ENCODE measurements around the gene NAP1L4. TPM values are rescaled to one million over a fixed set of nuclear protein-coding genes. Genes with fewer than 3 reads are reported as not detected.

NAP1L4 gene
- polyA plus RNA-seq, 3 donors, result 33.1 to 59.3 (median 55.6) TPM

DNA sequence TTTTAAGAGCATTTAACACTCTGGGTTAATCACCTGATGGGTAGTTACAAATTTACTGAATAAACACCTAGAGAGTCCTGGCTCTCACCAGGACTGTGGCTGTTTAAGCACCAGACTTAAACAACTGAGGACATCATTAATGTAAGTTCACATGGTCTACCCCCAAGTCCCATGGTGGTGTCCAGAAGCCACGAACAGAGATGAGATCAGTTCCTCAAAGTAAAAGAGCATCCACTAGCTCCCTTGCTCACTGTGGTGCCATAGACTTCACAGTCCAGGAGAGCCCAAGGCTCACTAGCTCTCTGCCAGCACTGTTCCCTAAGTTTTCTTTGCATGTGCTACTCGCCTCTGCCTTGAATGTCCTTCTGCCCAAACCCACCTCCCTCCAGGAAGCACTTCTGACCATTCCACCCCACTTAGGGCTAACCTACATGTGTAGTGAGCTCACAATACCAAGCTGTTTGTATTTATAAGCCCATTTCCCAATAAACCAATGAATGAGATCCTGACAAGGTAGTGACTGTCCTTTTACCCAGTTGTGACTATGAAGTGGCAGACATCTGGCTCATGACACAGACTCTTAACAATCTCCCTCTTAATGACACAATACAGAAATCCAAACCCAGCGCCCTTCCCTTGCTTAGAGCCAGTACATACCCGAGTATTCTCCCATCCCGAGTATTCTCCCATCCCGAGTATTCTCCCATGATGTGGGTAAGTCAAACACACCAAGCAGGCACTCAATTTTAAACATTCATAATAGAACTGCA is 15.7 kb downstream of the NAP1L4 start:
- no peak overlapping the region for H3K27ac ChIP-seq (ENCODE audit: low read depth, low read length)
- 80 to 84% (median 82%) methylated on average over 6 of the region's 6 CpGs for WGBS, 3 donors

DNA sequence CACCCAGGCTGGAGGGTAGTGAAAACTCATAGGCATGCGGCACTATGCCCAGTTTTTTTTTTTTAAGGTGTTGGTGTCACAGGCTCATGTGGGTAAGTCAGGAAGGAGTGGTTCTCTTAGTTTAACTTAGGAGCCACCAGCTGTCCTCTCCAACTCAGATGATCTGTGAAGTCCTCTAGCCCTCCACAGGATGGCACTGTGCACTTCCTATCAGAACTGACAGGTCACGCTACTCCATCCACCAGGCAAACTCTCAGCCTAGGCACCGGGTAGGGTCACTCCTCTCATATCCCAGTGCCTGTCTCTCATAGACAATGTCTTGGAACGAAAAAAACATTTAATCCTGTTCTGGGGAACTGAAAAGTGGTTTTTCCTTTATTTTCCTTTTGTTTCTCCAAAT is 16.5 kb downstream of the NAP1L4 start:
- H3K27ac ChIP-seq (ENCODE audit: low read depth, low read length), result no peak overlapping the region
- WGBS, 3 donors, result 85 to 88% (median 86%) methylated on average over 4 of the region's 4 CpGs

- no peak overlapping the region for H3K27ac ChIP-seq (ENCODE audit: low read depth, low read length)
- 96 to 97% (median 97%) methylated on average over 3 of the region's 3 CpGs for WGBS, 3 donors
These were observed 17.9 kb downstream of the NAP1L4 start for GRCh38 chr11:2974272-2974671.

DNA sequence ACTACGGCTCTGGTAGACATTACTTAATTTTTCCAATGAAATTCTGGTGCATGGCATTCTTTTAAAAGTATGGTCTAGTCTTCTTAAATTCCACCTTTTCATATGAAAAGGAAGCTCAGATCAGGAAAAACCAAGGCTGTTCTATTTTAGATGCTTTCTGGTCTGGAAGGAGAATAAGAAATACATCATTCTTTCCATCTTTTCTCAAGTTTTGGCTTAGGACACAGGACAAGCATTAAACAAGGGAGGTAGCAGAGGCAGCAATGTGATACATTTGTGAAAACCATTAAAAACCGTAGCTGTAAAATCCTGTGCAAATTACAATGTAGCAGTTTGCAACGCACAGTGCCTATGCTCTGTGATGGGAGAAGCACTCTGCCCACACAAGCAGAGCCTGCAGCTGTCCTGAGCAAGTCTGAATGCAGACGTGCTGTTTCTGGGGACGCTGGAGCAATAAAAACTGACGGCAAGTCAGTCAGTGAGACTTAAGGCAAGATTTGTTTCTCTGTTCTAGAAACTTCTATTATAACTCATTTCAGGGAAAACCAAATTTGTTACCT is 23.7 kb downstream of the NAP1L4 start:
- 74 to 84% (median 74%) methylated on average over 6 of the region's 6 CpGs for WGBS, 3 donors
- no peak overlapping the region for H3K27ac ChIP-seq (ENCODE audit: low read depth, low read length)

DNA sequence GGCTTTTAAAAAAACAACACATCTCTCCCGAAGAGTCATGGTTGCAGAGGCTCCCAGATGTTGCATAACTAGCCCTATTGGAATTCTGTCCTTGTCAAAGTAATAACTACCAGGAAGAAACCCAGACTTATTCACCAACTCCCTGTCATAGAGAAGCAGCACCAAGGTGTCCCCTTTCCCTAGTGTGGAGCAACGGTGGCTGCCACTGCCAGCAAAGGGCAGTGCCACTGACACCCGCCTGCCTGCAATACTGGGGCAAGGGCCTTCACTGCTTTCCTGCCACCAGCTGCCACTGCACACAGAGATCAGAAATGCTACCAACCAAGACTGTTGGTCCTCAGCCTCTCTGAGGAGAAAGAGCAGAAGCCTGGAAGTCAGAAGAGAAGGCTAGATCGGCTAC is 27.3 kb downstream of the NAP1L4 start:
- no peak overlapping the region for H3K27ac ChIP-seq (ENCODE audit: low read depth, low read length)
- WGBS, 3 donors, result 77 to 87% (median 82%) methylated on average over 4 of the region's 4 CpGs

- H3K27ac ChIP-seq (ENCODE audit: low read depth, low read length), result no peak overlapping the region
- WGBS, 3 donors, result 90 to 95% (median 95%) methylated on average over 6 of the region's 6 CpGs
These were observed 28.4 kb downstream of the NAP1L4 start for GRCh38 chr11:2963761-2964160.

GRCh38 chr11:2963112-2963754 is 28.9 kb downstream of the NAP1L4 start:
- 74 to 95% (median 75%) methylated on average over 7 of the region's 7 CpGs for WGBS, 3 donors
- no peak overlapping the region for H3K27ac ChIP-seq (ENCODE audit: low read depth, low read length)

GRCh38 chr11:2961080-2961479 is 31.0 kb downstream of the NAP1L4 start:
- 75 to 76% (median 76%) methylated on average over 5 of the region's 5 CpGs for WGBS, 3 donors
- no peak overlapping the region for H3K27ac ChIP-seq (ENCODE audit: low read depth, low read length)

DNA sequence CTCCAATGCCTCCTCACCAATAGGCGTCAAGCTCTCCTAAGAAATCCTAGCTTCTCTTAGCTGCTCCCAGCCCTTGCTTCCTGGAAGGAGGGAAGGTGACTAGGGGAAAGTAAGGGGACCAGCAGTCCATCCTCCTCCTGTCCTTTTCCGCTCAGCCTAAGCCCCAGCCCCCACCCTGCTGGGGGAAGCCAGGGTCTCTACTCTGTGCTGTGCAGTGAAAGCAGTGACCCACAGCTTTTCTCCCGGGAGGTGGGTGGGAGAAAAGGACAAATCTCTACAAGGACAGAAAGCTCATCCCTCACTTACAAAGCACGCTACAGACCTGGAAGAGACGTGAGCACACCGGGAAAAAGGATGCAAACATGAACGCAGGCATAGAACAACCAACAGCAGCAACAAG is 32.0 kb downstream of the NAP1L4 start:
- WGBS, 3 donors, result 92 to 97% (median 93%) methylated on average over 7 of the region's 7 CpGs
- no peak overlapping the region for H3K27ac ChIP-seq (ENCODE audit: low read depth, low read length)

GRCh38 chr11:2958251-2958650 is 33.9 kb downstream of the NAP1L4 start:
- WGBS, 3 donors, result 66 to 75% (median 67%) methylated on average over 3 of the region's 3 CpGs
- no peak overlapping the region for H3K27ac ChIP-seq (ENCODE audit: low read depth, low read length)

DNA sequence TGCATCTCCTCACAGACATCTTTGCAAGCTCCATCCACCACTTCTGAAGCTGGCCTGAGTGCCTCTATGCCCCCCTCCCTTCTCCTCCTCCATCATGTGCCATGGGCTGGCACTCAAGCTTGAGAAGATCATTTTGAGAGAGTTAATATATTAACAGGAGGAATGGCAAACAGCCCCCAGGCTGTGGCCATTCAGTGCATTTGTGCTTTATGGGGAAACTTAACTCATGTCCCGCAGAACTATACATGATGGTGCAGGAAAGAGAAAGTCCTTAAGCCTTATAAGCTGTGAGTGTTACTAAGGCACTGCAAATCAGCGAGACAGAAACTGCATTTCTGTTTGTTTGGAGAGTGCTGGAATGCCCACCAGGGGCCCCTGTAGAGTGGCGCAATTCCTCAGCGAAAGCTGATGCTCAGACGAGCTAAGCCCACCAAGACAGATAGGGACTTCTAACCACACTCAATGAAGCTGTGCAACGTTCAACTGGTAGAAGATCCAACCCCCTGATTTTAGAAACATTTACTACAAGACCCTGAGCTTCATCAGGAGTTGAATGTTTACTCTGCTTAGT is 36.1 kb downstream of the NAP1L4 start:
- no peak overlapping the region for H3K27ac ChIP-seq (ENCODE audit: low read depth, low read length)
- WGBS, 3 donors, result 83 to 86% (median 84%) methylated on average over 6 of the region's 6 CpGs

- H3K27ac ChIP-seq (ENCODE audit: low read depth, low read length), result no peak overlapping the region
- 86 to 90% (median 90%) methylated on average over 6 of the region's 6 CpGs for WGBS, 3 donors
These were observed 37.9 kb downstream of the NAP1L4 start for GRCh38 chr11:2954263-2954662.

GRCh38 chr11:2952290-2952689 is 39.8 kb downstream of the NAP1L4 start:
- 65 to 70% (median 69%) methylated on average over 6 of the region's 6 CpGs for WGBS, 3 donors
- no peak overlapping the region for H3K27ac ChIP-seq (ENCODE audit: low read depth, low read length)

DNA sequence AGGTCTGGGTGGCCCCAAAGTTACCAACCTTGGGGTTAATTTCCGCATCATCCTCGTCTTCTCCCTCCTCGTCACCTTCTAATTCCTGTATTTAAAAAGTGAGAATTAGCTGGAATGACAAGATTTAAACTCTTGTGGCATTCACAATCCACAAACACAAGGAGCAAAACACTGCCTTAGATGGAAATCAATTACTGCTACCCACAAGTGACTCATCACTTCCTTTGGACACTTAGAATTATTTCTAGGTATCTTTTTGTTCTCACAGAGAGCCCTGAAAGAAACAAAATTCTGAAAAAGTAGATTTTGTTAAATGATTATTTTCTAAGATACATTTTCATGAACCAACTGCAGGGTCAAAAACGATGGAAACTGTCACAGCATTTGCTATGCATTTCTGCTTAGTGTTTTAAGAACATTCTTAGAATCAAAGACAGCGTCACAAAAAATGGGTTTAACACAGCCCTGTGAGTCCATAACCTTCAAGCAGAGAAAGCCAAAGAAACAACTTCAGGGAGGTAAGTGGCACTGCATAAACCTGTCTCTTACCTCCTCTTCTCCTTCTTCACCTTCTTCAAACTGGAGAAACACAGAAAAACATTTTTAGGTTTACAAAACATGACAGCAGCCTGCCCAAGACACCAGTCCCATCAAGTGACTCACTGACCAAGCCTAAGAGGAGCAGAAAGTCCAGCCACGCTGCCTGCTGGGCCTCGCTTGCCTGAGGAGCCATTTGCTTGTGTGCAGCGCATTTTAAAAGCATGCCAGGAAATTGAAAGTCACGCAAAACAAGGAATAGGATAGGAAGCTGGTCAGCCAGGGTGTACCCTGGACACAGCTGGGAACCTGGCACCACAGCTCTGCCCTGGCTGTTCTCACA is 40.7 kb downstream of the NAP1L4 start:
- no peak overlapping the region for H3K27ac ChIP-seq (ENCODE audit: low read depth, low read length)
- WGBS, 3 donors, result 83 to 90% (median 87%) methylated on average over 9 of the region's 9 CpGs

GRCh38 chr11:2950825-2951224 is 41.3 kb downstream of the NAP1L4 start:
- H3K27ac ChIP-seq (ENCODE audit: low read depth, low read length), result no peak overlapping the region

DNA sequence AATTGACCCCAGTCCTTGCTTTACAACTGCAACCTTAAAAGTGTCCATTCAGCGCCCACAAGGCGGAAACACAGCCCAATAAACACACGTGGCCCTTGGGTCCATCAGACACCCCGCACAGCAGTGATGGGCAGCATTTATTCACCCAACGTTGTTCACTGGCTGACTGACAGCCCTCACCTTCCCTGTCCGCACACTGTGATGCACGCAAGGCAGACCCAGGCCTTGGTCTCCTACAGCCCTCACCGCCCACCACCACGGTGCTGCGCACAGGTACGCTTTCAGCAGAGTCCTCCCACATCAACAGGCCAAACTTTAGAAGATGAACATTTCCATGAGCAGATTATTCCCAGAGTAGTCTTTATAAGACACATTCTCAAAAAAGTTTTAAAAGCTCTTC is 42.2 kb downstream of the NAP1L4 start:
- WGBS, 3 donors, result 90 to 96% (median 95%) methylated on average over 11 of the region's 11 CpGs
- no peak overlapping the region for H3K27ac ChIP-seq (ENCODE audit: low read depth, low read length)

More at GRCh38 chr11:2950825-2951224, 41.3 kb downstream of the NAP1L4 start:
- WGBS, 3 donors, result 95 to 96% (median 95%) methylated on average over 1 of the region's 1 CpG

- H3K27ac ChIP-seq (ENCODE audit: low read depth, low read length), result no peak overlapping the region
- WGBS, 3 donors, result 90 to 95% (median 92%) methylated on average over 11 of the region's 11 CpGs
These were observed 44.4 kb downstream of the NAP1L4 start for GRCh38 chr11:2947744-2948143.

GRCh38 chr11:2945757-2946287 is 46.3 kb downstream of the NAP1L4 start:
- H3K27ac ChIP-seq (ENCODE audit: low read depth, low read length), result no peak overlapping the region
- 66 to 76% (median 70%) methylated on average over 8 of the region's 8 CpGs for WGBS, 3 donors
